HEK293T (cell line): ENCODE data around the gene RPLP2.

Experiments
- ARNT ChIP-seq: fragments of 450-650 bp; IDR thresholded peaks from 2 replicates; pipeline ENCODE4 v1.6.1; 2017; ENCODE audit warnings: mild to moderate bottlenecking
- BHLHE40 ChIP-seq: fragments of 450-650 bp; IDR thresholded peaks from 2 replicates; pipeline ENCODE4 v1.6.1; 2016; ENCODE audit warnings: mild to moderate bottlenecking, moderate library complexity, borderline replicate concordance
- ELF4 ChIP-seq: fragments of 450-650 bp; IDR thresholded peaks from 2 replicates; pipeline ENCODE4 v1.6.1; 2017; ENCODE audit warnings: antibody characterized with exemption
- FOXK2 ChIP-seq: fragments of 450-650 bp; IDR thresholded peaks from 2 replicates; pipeline ENCODE4 v1.6.1; 2016; ENCODE audit warnings: mild to moderate bottlenecking
- FOXM1 ChIP-seq: fragments of 450-650 bp; IDR thresholded peaks from 2 replicates; pipeline ENCODE4 v1.6.1; 2017; ENCODE audit warnings: mild to moderate bottlenecking, borderline replicate concordance
- NFRKB ChIP-seq: fragments of 450-650 bp; IDR thresholded peaks from 2 replicates; pipeline ENCODE4 v1.6.1; 2016; ENCODE audit warnings: mild to moderate bottlenecking, moderate library complexity
- SP1 ChIP-seq: fragments of 450-650 bp; IDR thresholded peaks from 2 replicates; pipeline ENCODE4 v1.6.1; 2017
- TARDBP ChIP-seq: fragments of 450-650 bp; IDR thresholded peaks from 2 replicates; pipeline ENCODE4 v1.6.1; 2016

DNA sequence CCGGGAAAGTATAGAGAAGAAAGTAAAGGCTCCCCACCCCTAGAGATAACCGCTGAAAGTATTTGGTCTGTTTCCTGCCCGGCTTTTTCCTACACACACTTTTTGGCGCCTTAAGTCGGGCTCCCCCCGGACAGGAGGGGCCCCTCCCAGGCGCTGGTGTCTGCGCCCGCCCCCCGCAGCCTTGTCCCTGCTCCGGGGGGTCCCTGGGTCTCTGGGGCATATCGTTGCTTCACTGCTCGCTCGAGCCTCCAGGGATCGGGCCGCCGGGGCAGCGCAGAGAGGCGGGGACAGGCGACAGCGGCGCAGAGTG is 17.0 kb downstream of the RPLP2 start:
- TF ChIP-seq FOXM1: no peak
- no peak for TF ChIP-seq FOXK2
- TF ChIP-seq BHLHE40: no peak
- TF ChIP-seq NFRKB: no peak
- TF ChIP-seq SP1: no peak
- TF ChIP-seq ARNT: no peak
- no peak for TF ChIP-seq ELF4
- TF ChIP-seq TARDBP: no peak
